Measurements from ENCODE around the gene PCNX1.

DNA sequence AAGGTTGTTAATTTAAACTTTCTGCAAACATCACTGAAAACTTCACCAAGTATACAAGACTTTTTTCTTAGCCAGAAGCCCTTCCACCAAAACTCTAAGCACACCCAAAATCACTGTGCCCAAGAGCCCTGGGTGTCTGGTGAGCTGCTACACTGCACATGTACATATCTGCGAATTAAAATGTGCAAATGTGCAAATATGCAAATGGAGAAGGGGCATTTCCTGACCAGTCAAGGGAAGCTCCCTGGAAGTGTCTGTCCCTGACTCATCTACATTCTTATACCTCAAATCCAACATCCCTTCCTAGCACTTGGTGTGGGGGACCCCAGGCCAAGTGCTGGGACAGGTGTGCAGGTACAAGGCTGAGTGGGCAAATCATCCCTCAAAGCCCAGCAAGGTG is 123.7 kb downstream of the PCNX1 start:
- TF ChIP-seq POLR2AphosphoS5 (IDR thresholded peaks at IDR 0.05; ENCODE audit: low read depth, low read length) (no peak), TAF1 (IDR thresholded peaks at IDR 0.05; ENCODE audit: borderline replicate concordance, insufficient read depth, low read length) (no peak)

Measured in PFSK-1 (cell line).